Panc1 (cell line): ENCODE data around the gene QSER1. TPM values are rescaled to one million over a fixed set of nuclear protein-coding genes. Genes with fewer than 3 reads are reported as not detected.

ENCODE experiments used
- ATAC-seq: fragments of 200-7000 bp; cut with Tn5 transposase; 2 replicates; pipeline ENCODE4 v1.9.1; 2020; ENCODE audit warnings: mild to moderate bottlenecking, moderate library complexity
- BruUV-seq: library from RNA; stranded (reverse); fragments of 400-500 nt; replicated peaks from 2 replicates; lab custom pipeline; 2021; lab: Mats Ljungman, UMichigan
- CTCF ChIA-PET: fragments of 300-600 bp; sonication (Branson Sonifier 250); formaldehyde crosslinking; loops from one replicate; lab custom pipeline; 2022; ENCODE audit warnings: antibody characterized with exemption; lab: Charles Lee
- POLR2A ChIA-PET: fragments of 300-600 bp; sonication (Branson Sonifier 250); formaldehyde crosslinking; loops from one replicate; lab custom pipeline; 2022; ENCODE audit warnings: antibody characterized with exemption; lab: Charles Lee
- DNase-seq: peaks from one replicate; pipeline ENCODE4 v3.0.0-alpha.2; 2010; ENCODE audit warnings: low read depth, low spot score
- H3K27ac ChIP-seq: 2 replicates; pipeline ENCODE4 v1.5.1; 2011; ENCODE audit warnings: mild to moderate bottlenecking, low read length, inconsistent platforms
- H3K27me3 ChIP-seq: fragments of 200-500 bp; sonication (Bioruptor generic); 2 replicates; pipeline ENCODE4 v1.6.0; 2014; ENCODE audit warnings: low read length, inconsistent platforms; ENCODE audit not compliant: control insufficient read depth, insufficient read depth
- H3K36me3 ChIP-seq: fragments of 200-500 bp; sonication (Bioruptor generic); 2 replicates; pipeline ENCODE4 v1.5.1; 2014; ENCODE audit warnings: inconsistent platforms, mild to moderate bottlenecking, low read length, moderate library complexity; ENCODE audit not compliant: control insufficient read depth, insufficient read depth
- H3K4me1 ChIP-seq: 2 replicates; pipeline ENCODE4 v1.5.1; 2011; ENCODE audit warnings: inconsistent platforms, mild to moderate bottlenecking, low read length, moderate library complexity; ENCODE audit not compliant: control insufficient read depth, insufficient read depth
- H3K4me3 ChIP-seq, 2 experiments: 2 replicates each; pipeline ENCODE4 v1.5.1; 2011 to 2012; ENCODE audit warnings: low read depth in 2 of 2, low read length in 2 of 2, mild to moderate bottlenecking in 2 of 2, inconsistent platforms in 1 of 2, moderate library complexity in 1 of 2
- H3K9me3 ChIP-seq: fragments of 200-500 bp; sonication (Bioruptor generic); 2 replicates; pipeline ENCODE4 v1.5.1; 2014; ENCODE audit warnings: low read depth, mild to moderate bottlenecking, inconsistent platforms, low read length, moderate library complexity; ENCODE audit not compliant: control insufficient read depth, insufficient read depth
- CTCF ChIP-seq: fragments of 450-650 bp; IDR thresholded peaks from 2 replicates; pipeline ENCODE4 v1.5.1; 2017; ENCODE audit warnings: mild to moderate bottlenecking
- POLR2AphosphoS5 ChIP-seq: IDR thresholded peaks from 2 replicates; pipeline ENCODE4 v1.6.1; 2012; ENCODE audit warnings: mild to moderate bottlenecking, low read depth, low read length, moderate library complexity
- REST ChIP-seq, 2 experiments: IDR thresholded peaks; 2 replicates each; pipeline ENCODE4 v1.6.1; 2011 to 2012; ENCODE audit warnings: low read depth in 2 of 2, control low read depth in 1 of 2, low read length in 1 of 2, mild to moderate bottlenecking in 1 of 2, moderate library complexity in 1 of 2; ENCODE audit not compliant: insufficient read depth in 1 of 2
- SIN3A ChIP-seq: IDR thresholded peaks from 2 replicates; pipeline ENCODE4 v1.6.1; 2012; ENCODE audit warnings: low read depth, mild to moderate bottlenecking, low read length, moderate library complexity, borderline replicate concordance; ENCODE audit not compliant: insufficient read depth
- TCF7L2 ChIP-seq: IDR thresholded peaks from 2 replicates; pipeline ENCODE4 v1.6.1; 2011; ENCODE audit warnings: mild to moderate bottlenecking, low read depth, low read length, inconsistent platforms
- in situ Hi-C: cut with HindIII; loops from 2 replicates; pipeline ENCODE4 v1.10.0; 2016; ENCODE audit warnings: low sequenced_read_pairs, low pct_unique_long_range_greater_than_20kb
- intact Hi-C: fragments of 100-400 bp; cut with micrococcal nuclease; formaldehyde crosslinking; loops from one replicate; pipeline ENCODE4 v1.10.0; 2022; ENCODE audit not compliant: unreplicated experiment
- total RNA-seq: library from RNA; stranded (reverse); gene quantifications from one replicate; pipeline ENCODE4 v1.2.1, GENCODE V29; 2021; ENCODE audit not compliant: unreplicated experiment

Gene QSER1
- total RNA-seq, 1 experiment from 2014 or later: 48.2 TPM

- H3K4me1 ChIP-seq: no peaks in the 10 kb centered on the region
- no peak overlapping the region for H3K27ac ChIP-seq
- ChIA-PET POLR2A (no interaction called here), CTCF (no interaction called here)
- no peaks in the 10 kb centered on the region for H3K27me3 ChIP-seq
- DNase-seq (no peak), ATAC-seq (no peak)
- in situ Hi-C loops: no loop called here
- no peak for TF ChIP-seq REST (IDR thresholded peaks at IDR 0.05; ENCODE audit: insufficient read depth in 1 of 2, low read depth in 2 of 2, low read length in 1 of 2)
- no peak for TF ChIP-seq CTCF
- no peak for TF ChIP-seq SIN3A
- no peak for TF ChIP-seq TCF7L2
- TF ChIP-seq POLR2AphosphoS5: no peak
- H3K36me3 ChIP-seq: no peaks in the 10 kb centered on the region
- intact Hi-C loops: no loop called here
- H3K9me3 ChIP-seq: no peaks in the 10 kb centered on the region
- no peak overlapping the region for H3K4me3 ChIP-seq
- BruUV-seq: no TSS peak
Observed at GRCh38 chr11:32908619-32909018, 16.0 kb downstream of the QSER1 start.

- no TSS peak for BruUV-seq
- Histone ChIP-seq H3K27ac (no peak overlapping the region), H3K4me1 (no peaks in the 10 kb centered on the region), H3K4me3 (no peak overlapping the region), H3K27me3 (no peaks in the 10 kb centered on the region), H3K9me3 (no peaks in the 10 kb centered on the region), H3K36me3 (no peaks in the 10 kb centered on the region)
- ATAC-seq: no peak
- in situ Hi-C loops (no loop called here), intact Hi-C loops (no loop called here)
- DNase-seq: no peak
- ChIA-PET POLR2A (no interaction called here), CTCF (no interaction called here)
- TF ChIP-seq TCF7L2: no peak
Observed at GRCh38 chr11:32911413-32911812, 18.8 kb downstream of the QSER1 start.

GRCh38 chr11:32913445-32913844, 20.8 kb downstream of the QSER1 start:
- CTCF ChIA-PET: interaction anchor here (0.7 kb wide), 1 partner anchor 21 kb away, joined by 7 read pairs; no protein-coding TSS in a partner anchor
- TF ChIP-seq TCF7L2: no peak
- no peak for TF ChIP-seq POLR2AphosphoS5
- no peak for TF ChIP-seq SIN3A
- TF ChIP-seq REST (IDR thresholded peaks at IDR 0.05; ENCODE audit: insufficient read depth in 1 of 2, low read depth in 2 of 2, low read length in 1 of 2): no peak
- TF ChIP-seq CTCF: no peak
- Histone ChIP-seq H3K27me3 (no peaks in the 10 kb centered on the region), H3K36me3 (no peaks in the 10 kb centered on the region), H3K4me3 (no peak overlapping the region), H3K4me1 (peaks cover 3% of the 10 kb centered on the region; the same call in 1 of the 2 replicates), H3K27ac (no peak overlapping the region), H3K9me3 (no peaks in the 10 kb centered on the region)
- ATAC-seq (peak; percentile 26; the same call in 1 of the 2 replicates), DNase-seq (no peak)
- POLR2A ChIA-PET: no interaction called here
- in situ Hi-C loops: no loop called here
- intact Hi-C loops: no loop called here
- BruUV-seq: no TSS peak
